Measurements from ENCODE around the gene PSMB5.

The PSMB5 gene

GRCh38 chr14:23057757-23058653 is 23.3 kb upstream of the PSMB5 start:
- H3K4me3 ChIP-seq (ENCODE audit: low read length) = peak overlapping the region; percentile 80
- no peaks in the 10 kb centered on the region for H3K79me2 ChIP-seq (ENCODE audit: low read length)
- no peak overlapping the region for H2AFZ ChIP-seq (ENCODE audit: low read depth, low read length)
- no peak overlapping the region for H3K27ac ChIP-seq (ENCODE audit: low read length)
- no peaks in the 10 kb centered on the region for H3K9me3 ChIP-seq (ENCODE audit: insufficient read depth, low read length)
- H3K9ac ChIP-seq (ENCODE audit: low read length) = peak overlapping the region; percentile 44; the same call in 1 of the 2 replicates
- H3K4me1 ChIP-seq (ENCODE audit: low read length) = peaks cover 20% of the 10 kb centered on the region
- peaks cover 7% of the 10 kb centered on the region; the same call in 1 of the 2 replicates for H3K27me3 ChIP-seq (ENCODE audit: low read depth, low read length)
- peaks cover 5% of the 10 kb centered on the region for H4K20me1 ChIP-seq (ENCODE audit: insufficient read depth, low read length)
- TF ChIP-seq EZH2phosphoT487 (IDR thresholded peaks at IDR 0.05; ENCODE audit: low read depth) (no peak), CTCF (IDR thresholded peaks at IDR 0.05; ENCODE audit: low read depth, low read length) (peak; percentile 82)
- H3K36me3 ChIP-seq (replicated peaks; ENCODE audit: low read depth, low read length) = peaks cover 28% of the 10 kb centered on the region
- peak overlapping the region; percentile 98 for H3K4me2 ChIP-seq (ENCODE audit: low read length)

GRCh38 chr14:23056956-23057756 is 22.5 kb upstream of the PSMB5 start, which contains the start of gene CDH24:
Gene CDH24 (minus strand): TSS chr14:23057520. CDS start chr14:23055733, 1,787 bp downstream.
- H3K27me3 ChIP-seq (ENCODE audit: low read depth, low read length) = peaks cover 7% of the 10 kb centered on the region; the same call in 1 of the 2 replicates
- peak within 1 kb of the TSS; percentile 98 for H3K4me2 ChIP-seq (ENCODE audit: low read length)
- H3K4me3 ChIP-seq (ENCODE audit: low read length) = peak within 1 kb of the TSS; percentile 80
- peaks cover 19% of the 10 kb centered on the region for H3K36me3 ChIP-seq (replicated peaks; ENCODE audit: low read depth, low read length)
- no peaks in the 10 kb centered on the region for H3K79me2 ChIP-seq (ENCODE audit: low read length)
- no peak within 1 kb of the TSS for H3K27ac ChIP-seq (ENCODE audit: low read length)
- H2AFZ ChIP-seq (ENCODE audit: low read depth, low read length) = no peak within 1 kb of the TSS
- H4K20me1 ChIP-seq (ENCODE audit: insufficient read depth, low read length) = peaks cover 5% of the 10 kb centered on the region
- peak within 1 kb of the TSS; percentile 44 for H3K9ac ChIP-seq (ENCODE audit: low read length)
- TF ChIP-seq CTCF (IDR thresholded peaks at IDR 0.05; ENCODE audit: low read depth, low read length) (no peak), EZH2phosphoT487 (IDR thresholded peaks at IDR 0.05; ENCODE audit: low read depth) (no peak)
- H3K9me3 ChIP-seq (ENCODE audit: insufficient read depth, low read length) = no peaks in the 10 kb centered on the region
- peaks cover 20% of the 10 kb centered on the region for H3K4me1 ChIP-seq (ENCODE audit: low read length)

GRCh38 chr14:23056145-23056955 is 21.6 kb upstream of the PSMB5 start:
- Histone ChIP-seq H3K9ac (ENCODE audit: low read length) (peak overlapping the region; percentile 30; the same call in 1 of the 2 replicates), H3K79me2 (ENCODE audit: low read length) (no peaks in the 10 kb centered on the region), H3K4me1 (ENCODE audit: low read length) (peaks cover 20% of the 10 kb centered on the region), H2AFZ (ENCODE audit: low read depth, low read length) (no peak overlapping the region), H3K4me2 (ENCODE audit: low read length) (peak overlapping the region; percentile 98), H3K36me3 (replicated peaks; ENCODE audit: low read depth, low read length) (peaks cover 16% of the 10 kb centered on the region), H3K4me3 (ENCODE audit: low read length) (peak overlapping the region; percentile 80), H3K27ac (ENCODE audit: low read length) (no peak overlapping the region), H3K9me3 (ENCODE audit: insufficient read depth, low read length) (no peaks in the 10 kb centered on the region), H4K20me1 (ENCODE audit: insufficient read depth, low read length) (peaks cover 5% of the 10 kb centered on the region), H3K27me3 (ENCODE audit: low read depth, low read length) (peaks cover 7% of the 10 kb centered on the region; the same call in 1 of the 2 replicates)
- TF ChIP-seq EZH2phosphoT487 (IDR thresholded peaks at IDR 0.05; ENCODE audit: low read depth) = no peak
- peak; percentile 64 for TF ChIP-seq CTCF (IDR thresholded peaks at IDR 0.05; ENCODE audit: low read depth, low read length)
